Bronchial epithelial cell (primary cell): Measurements from ENCODE around the gene MACROD1. TPM values are rescaled to one million over a fixed set of nuclear protein-coding genes. Genes with fewer than 3 reads are reported as not detected.
A peak's percentile ranks its signal among the peaks of the same experiment; 100 is the strongest.
"Not testable (repeated sequence)": the region's sequence is repeated elsewhere in the genome, so short reads cannot be mapped to it uniquely, and the experiment has no call there.

Experiments
- DNase-seq: peaks from one replicate; pipeline ENCODE4 v3.0.0-alpha.2; 2010; ENCODE audit warnings: low read depth
- FAIRE-seq: peaks from 2 replicates; lab custom pipeline; 2011; peaks lifted over from hg19 to GRCh38; lab: Jason Lieb, UNC
- H3K27me3 ChIP-seq: 2 replicates; pipeline ENCODE4 v1.5.1; 2011; ENCODE audit warnings: low read length; ENCODE audit not compliant: control insufficient read depth, insufficient read depth
- H3K36me3 ChIP-seq: 2 replicates; pipeline ENCODE4 v1.5.1; 2011; ENCODE audit warnings: low read length; ENCODE audit not compliant: control insufficient read depth, insufficient read depth
- H3K4me3 ChIP-seq: 2 replicates; pipeline ENCODE4 v1.5.1; 2011; ENCODE audit warnings: mild to moderate bottlenecking, low read depth, low read length, control low read depth
- CTCF ChIP-seq: IDR thresholded peaks from 2 replicates; pipeline ENCODE4 v1.5.1; 2011; ENCODE audit warnings: mild to moderate bottlenecking, moderate library complexity, low read length, control low read depth, inconsistent platforms; ENCODE audit not compliant: insufficient read depth, severe bottlenecking
- total RNA-seq: library from RNA; depleted of rRNA; stranded (reverse); fragments of >200 nt; gene quantifications from 2 replicates; pipeline ENCODE4 v1.2.1, GENCODE V29; 2014

The MACROD1 gene
- total RNA-seq, 1 donor from 2014 or later, result 17.9 TPM

GRCh38 chr11:63985812-63986155 lies 180.1 kb downstream of the MACROD1 start:
- no peak for TF ChIP-seq CTCF
- H3K4me3 ChIP-seq, result peak overlapping the region; percentile 99
- DNase-seq, result no peak
- no peaks in the 10 kb centered on the region for H3K27me3 ChIP-seq
- peaks cover 9% of the 10 kb centered on the region for H3K36me3 ChIP-seq
- no peak for FAIRE-seq

- DNase-seq (no peak), FAIRE-seq (no peak)
- TF ChIP-seq CTCF, result no peak
- Histone ChIP-seq H3K4me3 (no peak overlapping the region), H3K27me3 (no peaks in the 10 kb centered on the region), H3K36me3 (peaks cover 5% of the 10 kb centered on the region)
Observed at GRCh38 chr11:63979426-63979825, 186.5 kb downstream of the MACROD1 start.

- FAIRE-seq (no peak), DNase-seq (no peak)
- Histone ChIP-seq H3K27me3 (no peaks in the 10 kb centered on the region), H3K36me3 (peaks cover 5% of the 10 kb centered on the region), H3K4me3 (no peak overlapping the region)
- TF ChIP-seq CTCF, result no peak
Observed at GRCh38 chr11:63978551-63979239, 187.2 kb downstream of the MACROD1 start.

- DNase-seq (peak; percentile 100), FAIRE-seq (peak; percentile 64)
- no peaks in the 10 kb centered on the region for H3K27me3 ChIP-seq
- peak within 1 kb of the TSS; percentile 81 for H3K4me3 ChIP-seq
- TF ChIP-seq CTCF, result peak; percentile 16
- H3K36me3 ChIP-seq, result peaks cover 5% of the 10 kb centered on the region
Observed at GRCh38 chr11:63974259-63975143, 191.4 kb downstream of the MACROD1 start, which contains the start of gene COX8A. Gene COX8A (plus strand): TSS chr11:63974620. CDS start chr11:63974681, 61 bp downstream.

GRCh38 chr11:63973912-63974258 lies 192.0 kb downstream of the MACROD1 start:
- not testable (repeated sequence) for H3K4me3 ChIP-seq, FAIRE-seq, DNase-seq, H3K27me3 ChIP-seq, H3K36me3 ChIP-seq

- Histone ChIP-seq H3K27me3 (no peaks in the 10 kb centered on the region), H3K36me3 (peaks cover 1% of the 10 kb centered on the region), H3K4me3 (no peak overlapping the region)
- DNase-seq (no peak), FAIRE-seq (no peak)
- TF ChIP-seq CTCF, result no peak
Observed at GRCh38 chr11:63970902-63971301, 195.0 kb downstream of the MACROD1 start.
